ENCODE measurements around the gene MMP28.

- no peak for TF ChIP-seq ZNF274 (IDR thresholded peaks at IDR 0.05; ENCODE audit: low read depth, low read length)
- TF ChIP-seq YY1 (IDR thresholded peaks at IDR 0.05; ENCODE audit: insufficient read depth, insufficient read length), result no peak
- no peak for TF ChIP-seq SUZ12 (IDR thresholded peaks at IDR 0.05; ENCODE audit: extremely low read depth, insufficient read depth, insufficient read length)
These were observed 20.9 kb downstream of the MMP28 start for GRCh38 chr17:35774499-35774898.

Data from NT2/D1 (cell line).